ENCODE measurements around the gene LIPT2. TPM values are rescaled to one million over a fixed set of nuclear protein-coding genes. Genes with fewer than 3 reads are reported as not detected.

LIPT2 gene
- total and polyA plus RNA-seq, 2 of the 4 experiments (the other 2 are of a cell fraction) = 1.7 to 2.9 TPM

GRCh38 chr11:74474316-74474715, 19.2 kb downstream of the LIPT2 start:
- BruUV-seq (replicated peaks) = no TSS peak
- Histone ChIP-seq H3K4ac (ENCODE audit: low read depth, low read length) (no peak overlapping the region), H3K18ac (ENCODE audit: low read depth, low read length) (no peak overlapping the region), H4K91ac (ENCODE audit: insufficient read depth, low read depth, low read length) (no peak overlapping the region), H2AK5ac (ENCODE audit: low read depth, low read length) (no peak overlapping the region), H3K56ac (ENCODE audit: extremely low read depth, insufficient read depth, low read length) (no peak overlapping the region), H4K5ac (ENCODE audit: low read depth, low read length) (no peak overlapping the region), H3K9ac (ENCODE audit: low read depth, low read length) (no peak overlapping the region), H2BK15ac (ENCODE audit: low read depth, low read length) (no peak overlapping the region), H3K9me1 (ENCODE audit: insufficient read depth, low read length) (no peaks in the 10 kb centered on the region), H2BK5ac (ENCODE audit: low read depth, low read length, poor library complexity, severe bottlenecking) (no peak overlapping the region), H3K79me1 (ENCODE audit: low read depth in 1 of 2, low read length in 2 of 2) (no peaks in the 10 kb centered on the region), H3K23ac (ENCODE audit: low read depth, low read length) (no peak overlapping the region), H3K36me3 (ENCODE audit: control insufficient read depth, insufficient read depth, low read length) (no peaks in the 10 kb centered on the region), H3K9me3 (ENCODE audit: control insufficient read depth, insufficient read depth, low read length) (no peaks in the 10 kb centered on the region; the same call in 1 of the 2 replicates), H3K4me3 (ENCODE audit: insufficient read depth, low read depth, low read length) (no peak overlapping the region), H2BK20ac (ENCODE audit: low read depth, low read length) (no peak overlapping the region), H2AFZ (replicated peaks; ENCODE audit: low read length, poor library complexity) (no peak overlapping the region), H3K4me2 (ENCODE audit: low read depth, low read length) (no peak overlapping the region), H4K8ac (ENCODE audit: low read depth in 2 of 2, low read length in 2 of 2) (no peak overlapping the region), H3K27ac (ENCODE audit: insufficient read depth, low read length) (no peak overlapping the region), H2AK9ac (replicated peaks; ENCODE audit: low read depth, low read length, poor library complexity) (no peak overlapping the region), H2BK120ac (ENCODE audit: low read depth, low read length) (no peak overlapping the region), H4K20me1 (ENCODE audit: insufficient read depth, low read length) (no peaks in the 10 kb centered on the region), H3K27me3 (ENCODE audit: control insufficient read depth, insufficient read depth, low read length) (peaks cover 47% of the 10 kb centered on the region), H3K14ac (replicated peaks; ENCODE audit: low read depth, low read length) (no peak overlapping the region), H3K4me1 (ENCODE audit: control insufficient read depth, insufficient read depth, low read length) (no peaks in the 10 kb centered on the region)
- no peak for ATAC-seq (ENCODE audit: low read depth)
- dilution Hi-C loops (cut with HindIII; ENCODE audit: low sequenced_read_pairs, unreplicated experiment) = no loop called here
- TF ChIP-seq CTCF (conservative IDR thresholded peaks at IDR 0.05; ENCODE audit: low read depth, low read length) (no peak), USF2 (IDR thresholded peaks at IDR 0.05; ENCODE audit: low read depth, low read length) (no peak), MXI1 (IDR thresholded peaks at IDR 0.05; ENCODE audit: borderline replicate concordance, low read depth, low read length) (no peak), RAD21 (IDR thresholded peaks at IDR 0.05; ENCODE audit: low read length) (no peak), MAZ (IDR thresholded peaks at IDR 0.05; ENCODE audit: borderline replicate concordance, low read depth, low read length) (no peak), RFX5 (IDR thresholded peaks at IDR 0.05; ENCODE audit: low read depth, low read length) (no peak), CHD1 (IDR thresholded peaks at IDR 0.05; ENCODE audit: low read depth, low read length) (no peak)
- in situ Hi-C loops (cut with MboI; ENCODE audit: low sequenced_read_pairs) = no loop called here
- intact Hi-C loops (cut with micrococcal nuclease) = no loop called here
- ChIA-PET POLR2A (ENCODE audit: unreplicated experiment) (no interaction called here), CTCF (no interaction called here)
- WGBS, 2 experiments (ENCODE audit: extremely low coverage in 2 of 2, insufficient read length in 1 of 2) = 20% methylated on average over 1 of the region's 1 CpG; no CpG with 5 or more reads in 1 of the 2 experiments
- DNase-seq = no peak

All from IMR-90 (cell line).